ENCODE results near the gene SPECC1L.
"Not testable (repeated sequence)": the region's sequence is repeated elsewhere in the genome, so short reads cannot be mapped to it uniquely, and the experiment has no call there.

Gene SPECC1L

GRCh38 chr22:24305260-24305692 lies 34.6 kb downstream of the SPECC1L start:
- no peak for TF ChIP-seq CTCF (IDR thresholded peaks at IDR 0.05; ENCODE audit: low read length, missing control alignments)
- no peak overlapping the region for H3K4me3 ChIP-seq (replicated peaks; ENCODE audit: low read depth, low read length)
- peak; percentile 71 for DNase-seq (ENCODE audit: low read depth)

- no peak overlapping the region for H3K4me3 ChIP-seq (replicated peaks; ENCODE audit: low read depth, low read length)
- no peak for DNase-seq (ENCODE audit: low read depth)
- TF ChIP-seq CTCF (IDR thresholded peaks at IDR 0.05; ENCODE audit: low read length, missing control alignments) = no peak
Observed at GRCh38 chr22:24310969-24311368, 40.3 kb downstream of the SPECC1L start.

GRCh38 chr22:24315367-24315966 lies 44.8 kb downstream of the SPECC1L start:
- no peak for DNase-seq (ENCODE audit: low read depth)
- no peak for TF ChIP-seq CTCF (IDR thresholded peaks at IDR 0.05; ENCODE audit: low read length, missing control alignments)
- no peak overlapping the region for H3K4me3 ChIP-seq (replicated peaks; ENCODE audit: low read depth, low read length)

- DNase-seq (ENCODE audit: low read depth); H3K4me3 ChIP-seq (replicated peaks; ENCODE audit: low read depth, low read length): not testable (repeated sequence)
Observed at GRCh38 chr22:24316264-24316663, 45.6 kb downstream of the SPECC1L start.

GRCh38 chr22:24317511-24317910 lies 46.9 kb downstream of the SPECC1L start:
- not testable (repeated sequence) for DNase-seq (ENCODE audit: low read depth)

GRCh38 chr22:24319451-24319850 lies 48.8 kb downstream of the SPECC1L start:
- no peak overlapping the region for H3K4me3 ChIP-seq (replicated peaks; ENCODE audit: low read depth, low read length)
- no peak for TF ChIP-seq CTCF (IDR thresholded peaks at IDR 0.05; ENCODE audit: low read length, missing control alignments)
- peak; percentile 57 for DNase-seq (ENCODE audit: low read depth)

More at GRCh38 chr22:24317511-24317910, 46.9 kb downstream of the SPECC1L start:
- not testable (repeated sequence) for H3K4me3 ChIP-seq (replicated peaks; ENCODE audit: low read depth, low read length)

GRCh38 chr22:24321999-24322398 lies 51.4 kb downstream of the SPECC1L start:
- TF ChIP-seq CTCF (IDR thresholded peaks at IDR 0.05; ENCODE audit: low read length, missing control alignments) = no peak
- H3K4me3 ChIP-seq (replicated peaks; ENCODE audit: low read depth, low read length) = no peak overlapping the region
- DNase-seq (ENCODE audit: low read depth) = no peak

- no peak for TF ChIP-seq CTCF (IDR thresholded peaks at IDR 0.05; ENCODE audit: low read length, missing control alignments)
- no peak for DNase-seq (ENCODE audit: low read depth)
- H3K4me3 ChIP-seq (replicated peaks; ENCODE audit: low read depth, low read length) = no peak overlapping the region
Observed at GRCh38 chr22:24322522-24322921, 51.9 kb downstream of the SPECC1L start.
